22Rv1 (cell line): Measurements from ENCODE around the gene CCT2.

Experiments
- H3K27ac ChIP-seq: fragments of 450-650 bp; 2 replicates; pipeline ENCODE4 v1.5.1; 2017
- ZFX ChIP-seq: fragments of 450-650 bp; IDR thresholded peaks from 2 replicates; pipeline ENCODE4 v1.6.1; 2017; ENCODE audit warnings: antibody characterized with exemption, borderline replicate concordance
- TF ChIP-seq, protein P1 (sequence below): fragments of 450-650 bp; IDR thresholded peaks from 2 replicates; pipeline ENCODE4 v1.5.1; 2017; ENCODE audit warnings: mild to moderate bottlenecking

Gene CCT2

DNA sequence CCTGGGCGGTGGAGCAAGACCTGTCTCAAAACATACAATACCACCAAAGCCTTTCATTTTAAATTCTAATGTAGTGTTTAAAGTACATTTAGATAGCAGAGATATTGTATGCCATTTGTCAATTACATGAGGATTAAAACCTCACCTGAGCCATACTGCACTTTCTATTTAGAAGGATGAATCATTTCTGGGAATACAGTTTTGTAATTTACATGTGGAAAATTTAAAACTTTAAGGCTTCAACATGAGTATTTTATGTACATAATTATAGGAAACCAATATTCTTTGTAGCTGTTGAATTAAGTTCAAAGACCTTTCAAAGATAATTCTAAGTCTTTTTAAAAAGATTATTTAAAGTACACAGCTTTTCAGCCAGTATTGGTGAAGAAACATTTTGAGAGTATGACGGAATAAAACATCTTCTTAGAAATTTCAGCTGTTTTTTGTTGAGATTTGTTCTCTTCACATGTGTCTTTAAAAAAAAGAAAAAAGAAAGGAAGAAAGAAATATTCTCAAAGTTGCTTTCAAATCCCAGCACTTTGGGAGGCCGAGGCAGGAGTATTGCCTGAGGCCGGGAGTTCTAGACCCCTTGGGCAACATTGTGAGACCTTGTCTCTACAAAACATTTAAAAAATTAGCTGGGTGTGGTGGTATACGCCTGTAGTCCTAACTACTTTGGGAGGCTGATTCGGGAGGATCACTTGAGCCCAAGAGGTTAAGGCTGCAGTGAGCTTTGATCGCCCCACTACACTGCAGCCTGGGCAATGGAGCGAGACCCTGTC lies 34.5 kb upstream of the CCT2 start:
- no peak overlapping the region for H3K27ac ChIP-seq
- TF ChIP-seq, protein P1, sequence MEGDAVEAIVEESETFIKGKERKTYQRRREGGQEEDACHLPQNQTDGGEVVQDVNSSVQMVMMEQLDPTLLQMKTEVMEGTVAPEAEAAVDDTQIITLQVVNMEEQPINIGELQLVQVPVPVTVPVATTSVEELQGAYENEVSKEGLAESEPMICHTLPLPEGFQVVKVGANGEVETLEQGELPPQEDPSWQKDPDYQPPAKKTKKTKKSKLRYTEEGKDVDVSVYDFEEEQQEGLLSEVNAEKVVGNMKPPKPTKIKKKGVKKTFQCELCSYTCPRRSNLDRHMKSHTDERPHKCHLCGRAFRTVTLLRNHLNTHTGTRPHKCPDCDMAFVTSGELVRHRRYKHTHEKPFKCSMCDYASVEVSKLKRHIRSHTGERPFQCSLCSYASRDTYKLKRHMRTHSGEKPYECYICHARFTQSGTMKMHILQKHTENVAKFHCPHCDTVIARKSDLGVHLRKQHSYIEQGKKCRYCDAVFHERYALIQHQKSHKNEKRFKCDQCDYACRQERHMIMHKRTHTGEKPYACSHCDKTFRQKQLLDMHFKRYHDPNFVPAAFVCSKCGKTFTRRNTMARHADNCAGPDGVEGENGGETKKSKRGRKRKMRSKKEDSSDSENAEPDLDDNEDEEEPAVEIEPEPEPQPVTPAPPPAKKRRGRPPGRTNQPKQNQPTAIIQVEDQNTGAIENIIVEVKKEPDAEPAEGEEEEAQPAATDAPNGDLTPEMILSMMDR, result no peak
- no peak for TF ChIP-seq ZFX

DNA sequence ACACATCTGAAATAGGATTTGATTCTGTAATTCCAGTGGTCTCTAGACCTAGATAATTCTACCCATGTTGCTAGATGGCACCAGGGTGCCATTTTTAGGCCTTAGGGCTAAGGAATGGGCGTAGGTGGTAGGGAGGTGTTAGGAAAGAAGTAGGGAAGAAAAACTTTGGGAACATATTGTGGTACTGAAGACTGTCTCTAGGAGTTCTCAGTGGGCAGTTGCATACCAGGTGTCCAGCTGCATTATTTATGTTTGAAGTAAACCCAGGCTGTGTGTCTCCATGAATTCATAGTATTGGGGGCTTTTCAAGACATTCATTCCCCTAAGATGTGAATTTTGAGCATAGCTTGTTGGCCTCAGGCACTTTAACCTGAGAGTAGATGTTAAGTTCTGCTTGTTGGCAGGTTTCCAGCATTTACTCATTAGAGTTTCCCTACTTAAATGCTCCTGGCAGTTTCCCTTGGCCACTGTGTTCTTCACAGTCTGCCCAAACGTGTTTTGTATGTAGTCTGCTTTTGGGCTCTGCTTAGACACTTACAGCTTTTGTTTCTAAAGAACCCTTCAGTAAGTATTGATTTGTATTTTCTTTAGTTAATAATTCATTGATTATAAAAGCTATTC lies 31.5 kb upstream of the CCT2 start:
- H3K27ac ChIP-seq, result no peak overlapping the region
- TF ChIP-seq, protein P1, result no peak
- TF ChIP-seq ZFX, result no peak

DNA sequence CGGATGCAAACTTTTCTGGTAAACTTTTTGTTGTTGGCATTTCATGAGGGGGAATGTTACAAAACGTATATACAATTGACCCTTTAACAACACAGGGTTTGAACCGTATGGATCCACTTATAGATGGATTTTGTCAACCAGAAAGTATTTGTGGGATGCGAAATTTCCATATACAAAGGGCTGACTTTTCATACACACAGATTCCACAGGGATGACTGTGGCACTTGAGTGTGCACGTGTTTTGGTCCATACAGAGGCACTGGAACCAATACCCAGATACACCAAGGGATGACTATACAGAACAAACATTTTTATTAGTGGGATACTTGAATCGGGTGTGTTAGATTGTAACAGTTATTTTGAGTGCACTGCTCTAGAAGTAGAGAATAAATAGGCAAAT lies 29.8 kb upstream of the CCT2 start:
- H3K27ac ChIP-seq, result no peak overlapping the region
- TF ChIP-seq, protein P1, result no peak
- no peak for TF ChIP-seq ZFX

DNA sequence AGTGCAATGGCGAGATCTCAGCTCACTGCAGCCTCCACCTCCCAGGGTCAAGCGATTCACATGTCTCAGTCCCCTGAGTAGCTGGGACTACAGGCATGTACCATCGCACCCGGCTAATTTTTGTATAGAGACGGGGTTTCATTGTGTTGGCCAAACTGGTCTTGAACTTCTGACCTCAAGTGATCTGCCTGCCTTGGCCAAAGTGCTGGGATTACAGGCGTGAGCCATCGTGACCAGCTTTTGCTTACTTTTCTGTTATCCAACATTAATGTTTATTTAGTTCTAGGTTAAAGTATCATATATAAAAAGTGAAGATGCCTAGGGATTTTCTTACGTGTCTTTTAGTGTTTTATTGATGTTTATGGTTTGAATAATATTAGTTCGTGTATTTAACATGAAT lies 28.9 kb upstream of the CCT2 start:
- H3K27ac ChIP-seq, result no peak overlapping the region

DNA sequence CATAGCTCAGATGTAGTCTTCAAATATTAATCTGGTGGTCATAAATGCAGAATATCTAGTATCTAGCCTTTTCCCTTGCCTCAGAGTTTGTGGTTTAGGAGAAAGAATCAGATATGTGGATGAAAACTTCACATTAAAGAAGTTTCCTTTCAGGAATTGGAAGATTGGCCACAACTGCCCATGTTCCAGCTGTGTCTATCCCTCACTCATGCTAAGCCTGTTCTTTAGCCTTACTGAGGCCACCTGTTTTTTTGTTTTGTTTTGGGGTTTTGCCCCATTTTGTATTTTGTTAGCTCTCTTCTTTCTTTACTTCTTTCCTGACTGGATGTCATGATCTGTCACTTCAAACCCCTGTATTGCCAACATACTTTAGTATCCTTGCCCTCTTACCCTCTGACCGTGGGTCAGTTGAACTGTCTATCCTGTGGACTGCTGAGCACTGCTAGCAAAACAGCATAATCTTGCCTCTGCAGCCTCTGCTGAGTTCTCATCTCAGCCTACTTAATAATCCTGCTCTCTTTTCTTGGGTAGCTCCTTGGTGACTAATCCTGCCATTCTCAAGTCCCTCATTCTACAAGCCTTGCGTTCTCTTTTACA lies 22.0 kb upstream of the CCT2 start:
- no peak overlapping the region for H3K27ac ChIP-seq

More for the DNA sequence above, 28.9 kb upstream of the CCT2 start:
- TF ChIP-seq, protein P1, result no peak
- no peak for TF ChIP-seq ZFX

DNA sequence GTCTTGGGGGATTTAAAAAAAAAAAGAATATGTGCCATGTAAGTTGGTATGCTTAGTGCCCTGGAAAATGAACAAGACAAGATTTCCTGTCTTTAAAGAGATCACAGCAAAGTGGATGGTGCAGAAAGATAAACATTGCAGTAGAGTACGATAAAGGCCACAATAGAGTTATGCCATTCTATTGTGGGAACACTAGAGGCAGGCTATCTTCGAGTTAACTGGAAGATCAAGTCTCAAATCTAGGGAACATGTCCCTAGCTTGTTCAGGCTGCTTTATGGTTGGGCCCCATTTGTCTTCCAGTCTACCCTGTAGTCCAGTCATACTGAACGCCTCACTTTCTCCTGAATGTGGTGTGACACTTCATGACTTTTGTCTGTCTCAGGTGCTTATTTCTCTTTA lies 18.7 kb upstream of the CCT2 start:
- no peak overlapping the region for H3K27ac ChIP-seq
- TF ChIP-seq ZFX, result no peak
- TF ChIP-seq, protein P1, result peak; percentile 35

More for the DNA sequence above, 22.0 kb upstream of the CCT2 start:
- TF ChIP-seq ZFX, result no peak
- TF ChIP-seq, protein P1, result no peak

DNA sequence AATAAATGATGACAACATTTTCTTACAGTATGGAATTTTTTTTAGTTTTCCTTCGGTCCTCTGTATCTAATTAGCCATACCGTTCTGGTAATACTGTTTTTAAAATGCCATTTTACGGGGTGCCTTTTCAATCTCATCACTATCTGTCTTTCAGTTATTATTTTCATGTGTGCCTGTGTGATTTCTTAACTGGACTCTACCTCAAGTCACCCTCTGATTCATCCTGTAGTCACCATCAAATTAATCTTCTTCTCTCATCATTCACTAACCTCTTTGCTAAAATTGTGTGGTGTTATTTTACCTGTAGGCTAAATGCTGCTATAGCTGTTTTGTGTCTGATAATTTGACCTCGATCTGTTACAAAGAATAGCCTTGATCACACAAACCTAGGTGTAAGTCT lies 16.0 kb upstream of the CCT2 start:
- H3K27ac ChIP-seq, result no peak overlapping the region
- TF ChIP-seq, protein P1, result no peak
- TF ChIP-seq ZFX, result no peak
